Measurements from ENCODE around the gene RABGGTB.

- TF ChIP-seq EZH2phosphoT487 (IDR thresholded peaks at IDR 0.05; ENCODE audit: borderline replicate concordance) (no peak), CTCF (conservative IDR thresholded peaks at IDR 0.05; ENCODE audit: low read length) (no peak)
Observed at GRCh38 chr1:75770761-75771160, 15.3 kb upstream of the RABGGTB start.

All from Loucy (cell line).